Measurements from ENCODE around the gene CAMK2D.

CAMK2D gene

DNA sequence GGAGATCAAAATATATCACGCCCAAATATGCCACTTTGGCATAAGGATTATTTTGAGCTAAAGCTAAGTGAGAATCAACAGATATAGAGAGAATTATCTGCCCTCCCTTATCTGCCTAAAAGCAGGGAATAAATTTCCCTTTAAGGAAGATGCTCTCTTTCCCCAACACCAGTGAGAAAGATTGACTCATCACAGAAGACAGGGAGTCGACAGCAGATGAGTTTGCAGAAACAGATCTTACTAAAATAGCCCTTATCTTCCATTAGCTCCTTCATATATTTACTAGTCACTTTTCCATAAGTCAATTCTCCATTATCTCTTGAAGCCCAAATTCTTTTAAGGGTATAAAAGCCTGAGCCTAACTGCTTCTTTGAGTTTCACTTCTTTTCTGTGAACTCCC is 156.6 kb downstream of the CAMK2D start:
- no peak for DNase-seq (ENCODE audit: low read depth in 3 of 3)

DNA sequence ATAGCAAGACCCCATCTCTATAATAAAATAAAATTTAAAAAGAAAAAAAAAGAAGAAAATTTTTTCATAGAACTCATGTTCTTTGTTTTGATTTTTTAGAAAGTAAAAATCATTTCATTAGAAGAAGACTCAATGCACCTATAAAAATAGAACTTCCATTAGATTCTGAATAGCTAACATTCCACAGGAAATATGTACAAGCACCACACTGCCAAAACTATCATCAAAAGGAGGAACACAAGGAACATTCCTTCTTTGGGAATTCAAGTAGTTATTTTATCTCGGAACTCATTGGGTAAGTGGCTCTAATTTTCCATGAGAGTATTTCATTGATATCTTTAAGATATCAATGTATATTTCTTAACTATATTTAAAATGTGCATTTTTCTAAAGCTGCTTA is 157.6 kb downstream of the CAMK2D start:
- DNase-seq (ENCODE audit: low read depth in 3 of 3), result no peak

DNA sequence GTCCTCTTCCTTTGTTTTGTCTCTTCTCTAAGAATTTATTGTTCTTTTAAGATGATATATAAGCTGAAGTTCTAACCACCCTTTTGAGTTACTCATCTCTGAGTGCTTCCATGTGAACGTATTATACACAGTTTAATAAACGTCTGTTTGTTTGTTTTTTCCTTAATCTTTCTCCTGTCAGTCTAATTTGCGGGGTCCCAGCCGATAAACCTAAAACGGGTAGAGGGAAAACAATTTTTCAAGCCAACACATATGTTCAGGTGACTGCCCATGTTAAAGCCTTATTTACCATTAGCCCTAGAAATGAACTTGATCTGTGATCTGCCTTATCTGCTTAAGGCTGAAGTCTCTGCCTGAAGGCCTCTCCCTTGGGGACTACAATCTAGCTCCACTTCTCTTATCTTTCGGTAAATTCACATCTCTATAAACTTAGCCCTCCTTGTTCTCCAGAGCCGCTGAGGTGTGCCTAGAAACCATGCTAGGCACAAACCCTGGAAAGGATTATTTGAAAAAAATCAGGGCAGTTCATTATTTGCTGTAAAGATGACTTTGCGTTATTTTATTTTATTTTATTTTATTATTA is 158.8 kb downstream of the CAMK2D start:
- no peak for DNase-seq (ENCODE audit: low read depth in 3 of 3)

DNA sequence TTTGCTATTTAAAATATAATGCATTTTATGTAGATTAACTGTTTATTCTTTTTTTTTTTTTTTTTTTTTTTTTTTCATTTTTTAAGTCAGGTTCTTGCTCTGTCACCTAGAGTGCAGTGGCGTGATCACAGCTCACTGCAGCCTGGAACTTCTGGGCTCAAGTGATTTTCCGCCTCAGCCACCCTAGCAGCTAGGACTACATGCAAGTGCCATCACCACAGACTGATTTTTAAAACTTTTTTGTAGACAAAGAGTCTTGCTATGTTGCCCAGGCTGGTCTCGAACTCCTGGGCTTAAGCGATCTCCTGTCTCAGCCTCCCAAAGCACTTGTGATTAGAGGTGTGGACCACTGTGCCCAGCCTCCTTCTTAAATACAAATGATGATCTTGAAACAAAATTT is 159.9 kb downstream of the CAMK2D start:
- no peak for DNase-seq (ENCODE audit: low read depth in 3 of 3)

GRCh38 chr4:113596396-113596795 is 165.1 kb downstream of the CAMK2D start:
- no peak for DNase-seq (ENCODE audit: low read depth in 3 of 3)

DNA sequence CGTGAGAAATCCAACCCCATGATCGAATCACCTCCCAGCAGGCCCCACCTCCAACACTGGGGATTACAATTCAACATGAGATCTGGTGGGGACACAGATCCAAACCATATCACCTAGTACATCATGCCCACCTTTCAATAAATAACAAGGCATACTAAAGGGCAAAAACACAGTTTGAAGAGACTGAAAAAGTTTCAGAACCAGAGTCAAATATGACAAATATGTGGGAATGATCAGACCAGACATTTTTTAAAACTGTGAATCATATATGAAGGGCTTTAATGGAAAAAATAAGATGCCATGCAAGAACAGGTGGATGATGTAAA is 167.3 kb downstream of the CAMK2D start:
- no peak for DNase-seq (ENCODE audit: low read depth in 3 of 3)

DNA sequence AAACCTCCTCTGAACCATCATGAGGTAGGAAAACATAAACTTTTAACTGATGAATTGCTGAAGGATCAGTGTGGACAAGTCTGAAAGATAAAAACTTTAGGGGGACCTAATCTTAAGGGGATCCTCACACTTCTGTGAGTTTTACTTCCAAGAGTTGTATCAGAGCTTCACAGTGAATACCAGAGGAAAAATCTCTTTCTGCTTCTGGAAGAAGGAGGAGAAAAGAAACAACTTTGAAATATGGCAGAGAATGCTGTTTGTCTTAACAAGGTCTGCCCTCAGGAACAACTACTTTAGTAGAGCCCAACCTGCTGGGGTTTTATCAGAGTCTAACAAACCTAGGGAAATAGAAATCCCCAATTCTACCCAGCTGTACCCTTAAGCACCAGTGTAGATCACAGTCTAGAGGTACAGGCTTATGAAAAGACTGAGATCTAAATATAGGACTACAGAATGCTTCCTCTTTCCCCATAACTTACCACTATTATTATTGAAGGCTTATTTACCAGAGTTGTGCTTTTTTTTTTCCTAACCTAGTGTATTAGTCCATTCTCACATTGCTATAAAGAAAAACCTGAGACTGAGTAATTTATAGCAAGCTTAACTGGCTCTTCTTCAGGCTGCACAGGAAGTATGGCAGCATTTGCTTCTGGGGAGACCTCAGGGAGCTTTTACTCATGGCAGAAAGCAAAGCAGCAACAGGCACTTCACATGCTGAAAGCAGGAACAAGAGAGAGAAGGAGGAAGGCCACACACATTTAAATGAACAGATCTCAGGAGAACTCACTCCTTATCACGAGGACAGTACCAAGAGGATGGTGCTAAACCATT is 167.9 kb downstream of the CAMK2D start:
- DNase-seq (ENCODE audit: low read depth in 3 of 3), result no peak

DNA sequence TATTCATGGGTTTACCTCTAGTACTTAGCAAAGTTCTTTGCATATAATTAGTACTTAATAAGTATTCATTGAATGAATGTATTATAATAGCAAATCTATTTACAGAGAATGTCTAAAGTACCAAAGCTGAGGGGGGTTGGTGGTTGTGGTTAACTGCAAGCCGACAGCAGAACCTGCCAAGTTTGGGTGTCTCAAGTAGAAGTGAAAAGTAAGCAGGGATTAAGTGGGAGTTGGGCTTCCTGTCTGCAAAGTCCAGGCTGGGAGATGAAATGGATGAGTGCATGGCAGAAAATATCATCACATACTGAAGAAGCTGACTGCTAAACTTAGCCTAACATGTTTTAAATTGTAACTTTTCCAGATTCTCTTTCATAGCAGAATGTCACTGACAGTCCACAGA is 169.6 kb downstream of the CAMK2D start:
- DNase-seq (ENCODE audit: low read depth in 3 of 3), result no peak

DNA sequence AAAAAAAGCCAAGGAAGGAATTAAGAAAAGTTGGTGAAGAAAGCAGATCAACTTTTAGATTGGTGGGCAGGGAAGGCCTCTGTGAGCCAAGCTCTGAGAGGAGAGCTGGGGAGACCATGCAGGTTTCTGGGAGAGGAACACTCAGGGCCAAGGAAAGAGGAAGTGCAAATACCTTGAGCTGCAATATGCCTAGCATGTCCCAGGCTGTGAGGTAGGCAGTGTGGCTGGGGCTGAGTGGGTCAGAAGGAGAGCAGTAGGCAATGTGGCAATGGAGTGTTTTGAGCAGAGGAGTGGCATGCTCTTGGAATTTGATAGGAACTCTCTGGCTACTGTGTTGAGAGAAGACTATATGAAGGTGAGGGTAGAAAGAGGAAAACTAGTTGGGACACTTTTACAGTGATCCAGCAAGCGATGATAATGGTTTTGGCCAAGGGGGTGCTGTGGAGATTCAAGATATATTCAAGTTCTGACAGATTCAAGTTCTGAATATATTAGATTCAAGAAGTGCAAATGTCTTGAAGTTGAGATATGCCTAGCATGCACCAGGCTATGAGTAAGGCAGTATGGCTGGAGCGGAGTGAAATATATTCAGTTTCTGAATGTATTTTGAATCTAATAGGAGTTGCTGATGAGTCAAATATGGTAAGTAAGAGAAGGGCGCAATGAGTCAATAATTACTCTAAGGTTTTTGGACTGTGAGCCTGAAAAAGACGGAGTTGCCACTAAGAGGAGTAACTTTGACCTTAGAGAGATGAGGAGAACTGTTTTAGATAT is 172.5 kb downstream of the CAMK2D start:
- no peak for DNase-seq (ENCODE audit: low read depth in 3 of 3)

- no peak for DNase-seq (ENCODE audit: low read depth in 3 of 3)
Observed at GRCh38 chr4:113587640-113588275, 173.8 kb downstream of the CAMK2D start.

GRCh38 chr4:113587156-113587555 is 174.4 kb downstream of the CAMK2D start:
- no peak for DNase-seq (ENCODE audit: low read depth in 3 of 3)

DNA sequence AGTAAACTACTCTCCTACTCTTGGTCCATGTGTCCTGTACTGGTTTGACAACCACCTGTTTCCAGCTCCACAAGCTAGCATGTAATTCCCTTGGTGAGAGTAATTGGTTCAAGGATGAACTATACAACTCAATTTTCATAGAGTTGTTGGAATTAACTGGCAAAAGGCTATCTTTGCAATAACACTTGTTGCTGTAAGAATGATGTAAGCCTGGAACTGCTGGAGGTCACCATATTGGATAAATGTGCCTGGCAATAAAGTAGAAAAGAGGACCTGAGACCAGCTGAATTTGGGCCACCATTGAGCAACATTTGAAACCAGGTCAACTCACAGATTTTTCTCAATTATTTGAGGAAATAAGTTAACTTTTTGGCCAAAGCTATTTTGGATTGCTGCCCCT is 175.5 kb downstream of the CAMK2D start:
- no peak for DNase-seq (ENCODE audit: low read depth in 3 of 3)

GRCh38 chr4:113584407-113585150 is 177.0 kb downstream of the CAMK2D start:
- no peak for DNase-seq (ENCODE audit: low read depth in 3 of 3)

DNA sequence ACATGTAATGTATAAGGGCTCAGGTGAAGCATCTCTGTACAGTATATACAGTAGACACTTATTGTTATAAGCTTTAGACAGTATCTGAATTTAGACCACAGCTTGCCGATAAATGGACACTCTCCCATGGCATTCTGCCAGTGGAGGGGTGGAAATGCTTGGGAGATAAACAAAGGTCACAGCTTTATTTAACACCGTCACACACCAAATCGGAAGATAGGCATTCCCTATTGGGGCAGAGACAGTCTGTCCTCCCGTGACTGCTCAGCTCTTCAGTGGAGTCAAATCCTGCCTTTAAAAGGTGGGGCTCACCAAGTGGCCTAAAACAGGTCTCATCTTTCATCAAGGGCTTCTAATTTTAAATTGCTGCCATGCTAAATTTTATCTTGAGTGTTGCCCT is 178.8 kb downstream of the CAMK2D start:
- DNase-seq (ENCODE audit: low read depth in 3 of 3), result no peak

GRCh38 chr4:113579360-113579759 is 182.2 kb downstream of the CAMK2D start:
- DNase-seq (ENCODE audit: low read depth in 3 of 3), result no peak

DNA sequence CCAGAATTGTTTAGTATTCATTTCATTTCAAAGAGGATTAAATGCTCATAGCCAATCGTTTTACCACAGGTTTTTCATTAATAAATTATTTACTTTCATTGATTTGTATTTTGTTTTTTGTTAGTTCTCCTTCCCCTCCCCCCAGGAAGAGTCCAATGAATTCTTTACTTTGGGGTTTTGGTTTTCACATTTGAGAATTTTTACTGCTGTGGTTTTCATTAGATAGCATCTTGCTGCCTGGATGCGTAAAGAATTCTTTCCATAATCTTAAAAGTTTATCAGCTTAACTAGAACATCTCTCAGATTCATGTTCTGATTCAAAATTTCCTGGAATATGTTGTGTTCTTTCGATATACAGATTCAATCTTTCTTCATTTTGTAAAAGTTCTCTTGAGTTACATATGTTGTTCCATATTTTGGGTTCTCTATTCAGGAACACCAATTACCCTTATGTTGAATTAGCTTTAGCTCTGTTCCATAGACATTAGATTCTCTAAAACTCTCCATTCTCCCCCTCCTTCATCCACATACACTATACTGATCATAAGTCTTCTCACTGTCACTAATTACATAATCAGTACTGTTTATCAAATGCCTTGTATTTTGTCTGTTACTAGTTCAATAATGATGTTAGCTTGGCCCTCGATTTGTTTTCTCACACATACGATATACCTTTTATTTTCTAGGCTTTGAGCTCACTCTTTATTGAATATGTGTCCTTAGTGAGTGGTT is 184.4 kb downstream of the CAMK2D start:
- DNase-seq (ENCODE audit: low read depth in 3 of 3), result no peak

DNA sequence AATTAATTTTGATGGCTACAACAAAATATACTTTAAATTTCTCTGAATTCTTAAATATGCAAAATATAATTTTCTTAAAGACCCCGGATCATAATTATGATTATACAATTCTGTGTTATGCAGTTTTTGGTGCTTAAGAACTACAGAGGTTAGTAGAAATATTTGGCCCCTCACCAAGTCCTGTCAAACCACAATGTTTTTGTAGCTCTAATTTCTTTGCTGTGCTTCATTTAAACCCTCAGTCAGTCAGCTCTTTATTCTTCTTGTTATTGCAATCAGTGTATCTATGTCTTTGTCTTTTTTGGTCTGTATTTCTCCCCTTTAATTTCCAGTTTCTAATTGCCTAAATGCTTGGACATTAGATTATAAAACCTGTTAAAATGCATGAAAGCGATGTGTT is 186.1 kb downstream of the CAMK2D start:
- DNase-seq (ENCODE audit: low read depth in 3 of 3), result no peak

DNA sequence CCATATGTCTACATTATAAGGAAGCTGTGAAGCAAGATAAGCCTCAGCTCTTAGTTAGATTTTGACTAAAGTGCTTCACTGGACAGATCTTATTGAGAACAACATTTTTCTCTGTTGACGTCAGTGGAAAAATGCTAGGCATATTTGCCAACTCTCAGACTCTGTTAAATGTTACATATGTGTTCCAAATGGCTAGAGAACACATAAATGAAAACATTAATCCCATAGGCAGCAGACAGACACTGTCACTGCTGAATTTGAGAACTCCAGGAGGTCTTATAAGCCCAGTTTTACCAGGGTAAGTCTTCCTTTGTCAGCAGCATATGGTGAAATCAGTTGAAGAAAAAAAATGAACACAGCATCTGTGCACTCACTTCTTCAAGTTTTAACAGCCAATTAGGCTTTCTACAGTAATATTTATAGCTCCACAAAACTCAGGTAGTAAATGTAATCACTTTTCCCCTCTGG is 186.9 kb downstream of the CAMK2D start:
- DNase-seq (ENCODE audit: low read depth in 3 of 3), result no peak

GRCh38 chr4:113572620-113573019 is 188.9 kb downstream of the CAMK2D start:
- DNase-seq (ENCODE audit: low read depth in 3 of 3), result no peak

DNA sequence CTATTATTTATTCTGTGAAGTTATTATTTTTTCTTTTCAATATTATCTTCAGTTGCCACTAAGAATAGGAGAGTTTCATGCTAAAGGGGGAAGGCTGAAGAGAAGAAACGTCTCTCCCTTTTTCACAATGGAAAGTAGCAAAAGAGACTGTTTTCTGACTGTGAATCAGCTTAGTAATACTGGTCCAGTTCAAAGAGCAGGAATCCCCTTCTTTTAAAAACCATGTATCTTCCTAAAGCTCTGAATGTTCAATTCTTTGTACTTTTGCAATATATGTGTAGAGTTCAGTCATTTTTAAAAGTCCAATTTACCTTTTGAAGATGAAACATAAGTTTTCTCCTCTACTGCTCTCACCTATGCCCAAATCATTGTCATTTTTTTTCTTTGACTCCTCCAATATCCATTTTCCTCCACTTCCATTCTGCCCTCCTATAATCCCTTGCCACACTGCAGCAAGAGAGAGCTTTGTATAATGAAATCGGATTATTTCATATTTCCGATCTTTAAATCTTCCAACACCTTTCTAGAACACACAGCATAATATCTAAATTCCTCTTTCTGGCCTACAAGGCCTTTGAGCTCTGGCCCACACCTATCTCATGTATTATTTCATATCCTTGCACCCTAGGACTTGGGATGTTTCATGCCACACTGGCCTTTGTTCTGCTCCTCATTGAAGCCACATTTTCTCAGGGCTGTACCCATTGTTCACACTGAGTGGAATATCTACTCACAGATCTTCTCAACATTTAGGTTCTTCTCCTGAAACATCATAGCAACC is 195.3 kb downstream of the CAMK2D start:
- no peak for DNase-seq (ENCODE audit: low read depth in 3 of 3)

All from stimulated activated CD4-positive, alpha-beta T cell treated with anti-CD3 and anti-CD28 coated beads, TNF-alpha, amount 100 ng/mL, for 48 hours (primary cell).